ENCODE results near the gene OR7D2.

The OR7D2 gene

GRCh38 chr19:9178901-9179300 is at the start of gene OR7D2:
OR7D2 (plus strand) TSS chr19:9178979; CDS start chr19:9185782, 6,803 bp downstream.
- no peak within 1 kb of the TSS for H3K4me3 ChIP-seq (ENCODE audit: low read depth, low read length)
- no peak for TF ChIP-seq CTCF (IDR thresholded peaks at IDR 0.05; ENCODE audit: borderline replicate concordance, insufficient read depth, low read depth, low read length)

GRCh38 chr19:9130965-9131364 is 47.8 kb upstream of the OR7D2 start:
- H3K4me3 ChIP-seq (ENCODE audit: low read depth, low read length) = no peak overlapping the region
- TF ChIP-seq CTCF (IDR thresholded peaks at IDR 0.05; ENCODE audit: borderline replicate concordance, insufficient read depth, low read depth, low read length) = no peak

- no peak overlapping the region for H3K4me3 ChIP-seq (ENCODE audit: low read depth, low read length)
- no peak for TF ChIP-seq CTCF (IDR thresholded peaks at IDR 0.05; ENCODE audit: borderline replicate concordance, insufficient read depth, low read depth, low read length)
These were observed 46.4 kb upstream of the OR7D2 start for GRCh38 chr19:9132422-9132821.

- H3K4me3 ChIP-seq (ENCODE audit: low read depth, low read length) = peak overlapping the region; percentile 79
- no peak for TF ChIP-seq CTCF (IDR thresholded peaks at IDR 0.05; ENCODE audit: borderline replicate concordance, insufficient read depth, low read depth, low read length)
These were observed 39.1 kb upstream of the OR7D2 start for GRCh38 chr19:9139609-9140158.

- peak within 1 kb of the TSS; percentile 79 for H3K4me3 ChIP-seq (ENCODE audit: low read depth, low read length)
- no peak for TF ChIP-seq CTCF (IDR thresholded peaks at IDR 0.05; ENCODE audit: borderline replicate concordance, insufficient read depth, low read depth, low read length)
These were observed 38.5 kb upstream of the OR7D2 start, which contains the start of gene ZNF317 for GRCh38 chr19:9140159-9140874. ZNF317 (plus strand) TSS chr19:9140397; CDS start chr19:9156017, 15,620 bp downstream.

GRCh38 chr19:9144920-9145319 is 33.9 kb upstream of the OR7D2 start:
- no peak for TF ChIP-seq CTCF (IDR thresholded peaks at IDR 0.05; ENCODE audit: borderline replicate concordance, insufficient read depth, low read depth, low read length)
- H3K4me3 ChIP-seq (ENCODE audit: low read depth, low read length) = no peak overlapping the region

GRCh38 chr19:9146882-9147281 is 31.9 kb upstream of the OR7D2 start:
- no peak for TF ChIP-seq CTCF (IDR thresholded peaks at IDR 0.05; ENCODE audit: borderline replicate concordance, insufficient read depth, low read depth, low read length)
- no peak overlapping the region for H3K4me3 ChIP-seq (ENCODE audit: low read depth, low read length)
